K562 (cell line): ENCODE data around the gene RIMS3. TPM values are rescaled to one million over a fixed set of nuclear protein-coding genes. Genes with fewer than 3 reads are reported as not detected.

Experiments
- ATAC-seq: fragments of 200-7000 bp; cut with Tn5 transposase; 3 replicates; pipeline ENCODE4 v1.9.1; 2020; ENCODE audit warnings: moderate library complexity
- BruUV-seq: library from RNA; stranded (reverse); fragments of 400-500 nt; replicated peaks from 2 replicates; lab custom pipeline; 2021; lab: Mats Ljungman, UMichigan
- CTCF ChIA-PET: fragments of 300-600 bp; formaldehyde crosslinking; extraction: SDS; loops from one replicate; lab custom pipeline; 2021; ENCODE audit warnings: low intra/inter-chr PET ratio; lab: Yijun Ruan, JAX
- POLR2A ChIA-PET: fragments of 300-600, 350-650 bp; sonication (Branson Sonifier 250); formaldehyde crosslinking; extraction: SDS; loops from one replicate; lab custom pipeline; 2021; ENCODE audit warnings: antibody characterized with exemption, inconsistent platforms; lab: Yijun Ruan, JAX
- DNase-seq, 4 experiments: peaks; one replicate each; pipeline versions ENCODE4 v3.0.0 to v3.0.0-alpha.2; 2011 to 2018; ENCODE audit warnings: low spot score in 3 of 4, mixed read lengths in 3 of 4; ENCODE audit errors: extremely low read depth in 1 of 4
- FAIRE-seq: peaks from 2 replicates; lab custom pipeline; 2011; peaks lifted over from hg19 to GRCh38; lab: Jason Lieb, UNC
- H2AFZ ChIP-seq: 2 replicates; pipeline ENCODE4 v1.6.0; 2011; ENCODE audit warnings: low read depth, low read length, control low read depth, inconsistent platforms
- H3K27ac ChIP-seq: fragments of 200-600 bp; 3 replicates; pipeline ENCODE4 v1.8.0; 2011; ENCODE audit warnings: low read depth, mild to moderate bottlenecking, control low read depth, inconsistent platforms, low read length, moderate library complexity, mixed read lengths; ENCODE audit errors: extremely low read depth
- H3K27me3 ChIP-seq, 2 experiments: fragments of 300-600 bp in 1 of 2; 2 replicates in 1 of 2; 3 replicates in 1 of 2; pipeline versions ENCODE4 v1.6.0 to v1.8.0; 2011; ENCODE audit warnings: inconsistent platforms in 2 of 2, low read length in 2 of 2, mild to moderate bottlenecking in 1 of 2, mixed read lengths in 1 of 2, moderate library complexity in 1 of 2; ENCODE audit not compliant: control insufficient read depth in 2 of 2, insufficient read depth in 2 of 2
- H3K36me3 ChIP-seq: fragments of 300-600 bp; 3 replicates; pipeline ENCODE4 v1.8.0; 2011; ENCODE audit warnings: mild to moderate bottlenecking, low read length, inconsistent platforms; ENCODE audit not compliant: control insufficient read depth, insufficient read depth
- H3K4me1 ChIP-seq, 2 experiments: fragments of 200-600 bp in 1 of 2; replicated peaks in 1 of 2; 2 replicates in 1 of 2; 3 replicates in 1 of 2; pipeline versions ENCODE4 v1.5.1 to v1.8.0; 2011; ENCODE audit warnings: inconsistent platforms in 2 of 2, low read length in 2 of 2, mild to moderate bottlenecking in 1 of 2, mixed read lengths in 1 of 2, moderate library complexity in 1 of 2; ENCODE audit not compliant: control insufficient read depth in 2 of 2, insufficient read depth in 2 of 2
- H3K4me2 ChIP-seq: 2 replicates; pipeline ENCODE4 v1.6.1; 2011; ENCODE audit warnings: low read length, control low read depth, inconsistent platforms, mixed read lengths; ENCODE audit not compliant: insufficient read depth
- H3K4me3 ChIP-seq: fragments of 200-600 bp; sonication (generic), shearing (Covaris generic); 2 replicates; pipeline ENCODE4 v1.5.1; 2016; ENCODE audit warnings: control low read depth, inconsistent platforms
- H3K79me2 ChIP-seq: fragments of 200-600 bp; 3 replicates; pipeline ENCODE4 v1.8.0; 2011; ENCODE audit warnings: low read length, inconsistent platforms; ENCODE audit not compliant: control insufficient read depth, insufficient read depth
- H3K9ac ChIP-seq, 2 experiments: 2 replicates each; pipeline versions ENCODE4 v1.6.0 to v1.6.1; 2011; ENCODE audit warnings: low read depth in 2 of 2, low read length in 2 of 2, control low read depth in 1 of 2, inconsistent platforms in 1 of 2, mild to moderate bottlenecking in 1 of 2, mixed read lengths in 1 of 2; ENCODE audit not compliant: insufficient read depth in 1 of 2
- H3K9me1 ChIP-seq: one replicate; pipeline ENCODE4 v1.6.0; 2011; ENCODE audit warnings: inconsistent platforms, mild to moderate bottlenecking, low read length, moderate library complexity; ENCODE audit not compliant: control insufficient read depth, insufficient read depth
- H3K9me3 ChIP-seq: replicated peaks from 2 replicates; pipeline ENCODE4 v1.5.1; 2011; ENCODE audit warnings: low read depth, low read length, inconsistent platforms; ENCODE audit not compliant: control insufficient read depth, insufficient read depth
- H4K20me1 ChIP-seq: replicated peaks from 2 replicates; pipeline ENCODE4 v1.6.1; 2011; ENCODE audit warnings: low read length, inconsistent platforms, mixed read lengths; ENCODE audit not compliant: control insufficient read depth, insufficient read depth
- CBFA2T3 ChIP-seq: fragments of 450-650 bp; IDR thresholded peaks from 2 replicates; pipeline ENCODE4 v1.6.1; 2017
- CC2D1A ChIP-seq: fragments of 450-650 bp; IDR thresholded peaks from 2 replicates; pipeline ENCODE4 v1.6.1; 2017; ENCODE audit warnings: mild to moderate bottlenecking
- CHD4 ChIP-seq: fragments of 200-600 bp; sonication (generic); IDR thresholded peaks from 3 replicates; pipeline ENCODE4 v1.6.1; 2012; ENCODE audit warnings: low read depth, mild to moderate bottlenecking, mixed read lengths, low read length, inconsistent platforms; ENCODE audit not compliant: insufficient read depth, insufficient replicate concordance, poor library complexity, severe bottlenecking
- FUS ChIP-seq: fragments of 200-400 bp; formaldehyde crosslinking; optimal IDR thresholded peaks from 2 replicates; pipeline ENCODE3; 2017; ENCODE audit warnings: low read depth, low read length
- HBP1 ChIP-seq: fragments of 450-650 bp; formaldehyde crosslinking; IDR thresholded peaks from 2 replicates; pipeline ENCODE4 v1.4.0; 2022; ENCODE audit warnings: missing genetic modification characterization
- KHSRP ChIP-seq: fragments of 450-650 bp; IDR thresholded peaks from 2 replicates; pipeline ENCODE4 v1.6.1; 2017
- MEF2D ChIP-seq: conservative IDR thresholded peaks from 2 replicates; pipeline ENCODE4 v1.6.1; 2016; ENCODE audit warnings: low read depth, missing genetic modification characterization, missing compliant biosample characterization
- PCBP1 ChIP-seq: fragments of 200-400 bp; formaldehyde crosslinking; IDR thresholded peaks from 2 replicates; pipeline ENCODE4 v1.6.1; 2018; ENCODE audit warnings: mild to moderate bottlenecking, low read depth, low read length; ENCODE audit not compliant: poor library complexity, severe bottlenecking
- PTBP1 ChIP-seq: fragments of 200-400 bp; formaldehyde crosslinking; IDR thresholded peaks from 2 replicates; pipeline ENCODE4 v1.6.1; 2017; ENCODE audit warnings: low read depth, low read length
- RBM34 ChIP-seq: fragments of 200-400 bp; formaldehyde crosslinking; IDR thresholded peaks from 2 replicates; pipeline ENCODE4 v1.6.1; 2018; ENCODE audit warnings: low read length, borderline replicate concordance; ENCODE audit not compliant: insufficient read depth
- TAF9B ChIP-seq: fragments of 450-650 bp; IDR thresholded peaks from 2 replicates; pipeline ENCODE4 v1.6.1; 2018; ENCODE audit warnings: mild to moderate bottlenecking; ENCODE audit not compliant: partially characterized antibody
- TRIM28 ChIP-seq: fragments of 450-650 bp; IDR thresholded peaks from 2 replicates; pipeline ENCODE4 v1.6.1; 2017
- ZBTB43 ChIP-seq: sonication (generic); formaldehyde crosslinking; IDR thresholded peaks from 2 replicates; pipeline ENCODE4 v1.8.0; 2023; ENCODE audit warnings: mild to moderate bottlenecking, missing genetic modification reagents
- ZC3H11A ChIP-seq: IDR thresholded peaks from 2 replicates; pipeline ENCODE4 v1.6.1; 2012; ENCODE audit warnings: low read depth, low read length, improper control_type of control experiment
- ZFP30 ChIP-seq: fragments of 250-450 bp; sonication (Bioruptor Pico); IDR thresholded peaks from 2 replicates; pipeline ENCODE4 v1.8.0; 2022; ENCODE audit warnings: moderate library complexity, mild to moderate bottlenecking, inconsistent platforms, borderline replicate concordance
- WGBS: fragments of 100-300 bp; shearing (Covaris generic); methylation state at CpG from one replicate; pipeline ENCODE4 v1.1.6; 2016; ENCODE audit warnings: low coverage, mixed read lengths; ENCODE audit not compliant: insufficient coverage; ENCODE audit errors: missing lambda C conversion rate; 5-methylcytosine and 5-hydroxymethylcytosine counted together
- in situ Hi-C: fragments of 300-500 bp; cut with MboI; formaldehyde crosslinking; loops from 4 replicates; pipeline ENCODE4 v1.15.0; 2018; ENCODE audit warnings: inconsistent platforms, mixed read lengths
- intact Hi-C: fragments of 100-400 bp; cut with micrococcal nuclease; formaldehyde crosslinking; loops from 2 replicates; pipeline ENCODE4 v1.14.2; 2022
- polyA plus RNA-seq, 8 experiments: library from polyadenylated mRNA; depleted of rRNA in 4 of 8; stranded (reverse) in 5 of 8; unstranded in 3 of 8; fragments of >200 nt; fragmentation: Nextera tagmentation in 2 of 8; fragmentation: Illumina TruSeq in 1 of 8; extraction: Ambion mirVana in 2 of 8; extraction: Trizol in 1 of 8; gene quantifications; 2 replicates each; pipeline versions ENCODE4 v1.2.1 to v1.2.3, GENCODE V29; 2011 to 2014; ENCODE audit warnings: inconsistent platforms in 1 of 8, missing spikeins in 1 of 8
- total RNA-seq, 7 experiments: library from RNA; depleted of rRNA in 6 of 7; stranded (reverse); fragments of >200 nt in 6 of 7; fragmentation: Illumina TruSeq in 2 of 7; extraction: Trizol in 2 of 7; gene quantifications; 2 replicates each; pipeline versions ENCODE4 v1.2.1 to v1.2.3, GENCODE V29; 2011 to 2021; ENCODE audit warnings: low replicate concordance in 1 of 7

RIMS3 gene
- total and polyA plus RNA-seq, 9 of the 15 experiments (the other 6 are each of a cell fraction or from before 2014, with no cell fraction given), result 0.06 to 1.2 (median 0.59) TPM

GRCh38 chr1:40690771-40691537 lies 25.5 kb upstream of the RIMS3 start (continued):
- TF ChIP-seq HBP1 (CRISPR knock-in tag), result peak; percentile 90

- FAIRE-seq, result no peak
- ChIA-PET CTCF (no interaction called here), POLR2A (interaction anchor here (0.6 to 11.9 kb wide), 9 partner anchors 11 to 200 kb away, joined by 3 to 212 read pairs (median 5); no protein-coding TSS in a partner anchor)
- peaks cover 60% of the 10 kb centered on the region for H3K79me2 ChIP-seq
- DNase-seq, result no peak
- ATAC-seq, result no peak
- H3K4me3 ChIP-seq, result no peak overlapping the region
- no peaks in the 10 kb centered on the region for H4K20me1 ChIP-seq
- peaks cover 8 to 21% of the 10 kb centered on the region in 2 experiments; a peak in 4 of 5 replicates for H3K4me1 ChIP-seq
- no TSS peak for BruUV-seq
- H3K36me3 ChIP-seq, result peaks cover 12% of the 10 kb centered on the region
- WGBS, result 16% methylated on average over 1 of the region's 1 CpG
- in situ Hi-C loops, result no loop called here
- H3K27ac ChIP-seq, result no peak overlapping the region
- intact Hi-C loops, result no loop called here
- no peak overlapping the region for H3K4me2 ChIP-seq
- H3K9ac ChIP-seq, result no peak overlapping the region
- H2AFZ ChIP-seq, result no peak overlapping the region
- peaks cover 6% of the 10 kb centered on the region for H3K9me1 ChIP-seq
- no peaks in the 10 kb centered on the region for H3K9me3 ChIP-seq
- no peaks in the 10 kb centered on the region for H3K27me3 ChIP-seq
- no peak for TF ChIP-seq ZC3H11A
- no peak for TF ChIP-seq ZFP30
- no peak for TF ChIP-seq TRIM28
- no peak for TF ChIP-seq KHSRP
- no peak for TF ChIP-seq PTBP1
- no peak for TF ChIP-seq TAF9B
- no peak for TF ChIP-seq ZBTB43 (CRISPR knock-in tag)
- no peak for TF ChIP-seq RBM34
- TF ChIP-seq MEF2D, result no peak
- no peak for TF ChIP-seq PCBP1
- no peak for TF ChIP-seq CBFA2T3
- no peak for TF ChIP-seq CHD4
- no peak for TF ChIP-seq FUS
- TF ChIP-seq CC2D1A, result no peak
Observed at GRCh38 chr1:40689737-40690136, 24.3 kb upstream of the RIMS3 start.
